Left colon (tissue), 2 donors: Measurements from ENCODE around the gene ZNF423. TPM values are rescaled to one million over a fixed set of nuclear protein-coding genes. Genes with fewer than 3 reads are reported as not detected.
A peak's percentile ranks its signal among the peaks of the same experiment; 100 is the strongest.
"Not testable (repeated sequence)": the region's sequence is repeated elsewhere in the genome, so short reads cannot be mapped to it uniquely, and the experiment has no call there.

ENCODE experiments used
- ATAC-seq: fragments of 200-7000 bp; cut with Tn5 transposase; one replicate; pipeline ENCODE4 v1.9.1; 2020; ENCODE audit warnings: mild to moderate bottlenecking, moderate library complexity
- DNase-seq, 2 donors: peaks; one replicate each; pipeline ENCODE4 v3.0.0-alpha.2; 2020
- intact Hi-C, 2 donors: fragments of 100-400 bp; cut with DNase I in 1 of 2; cut with micrococcal nuclease in 1 of 2; formaldehyde crosslinking; loops; one replicate each; pipeline versions ENCODE4 v1.11.2 to v1.14.0; 2022; cut with DNase I, micrococcal nuclease
- total RNA-seq, 2 donors: library from RNA; stranded (reverse); fragmentation: NEBNext Ultra II Directional; extraction: Animal tissue kit (Norgen Biotek cat#: 25700); gene quantifications; one replicate each; pipeline ENCODE4 v1.2.1, GENCODE V29; 2021
- donor health status: DM: no; HTN: no; CAD: no.
- donor health status: DM: yes; HTN: yes; CAD: no.

Gene ZNF423
- total RNA-seq, 2 donors from 2014 or later, result 8.2 to 10.5 TPM

DNA sequence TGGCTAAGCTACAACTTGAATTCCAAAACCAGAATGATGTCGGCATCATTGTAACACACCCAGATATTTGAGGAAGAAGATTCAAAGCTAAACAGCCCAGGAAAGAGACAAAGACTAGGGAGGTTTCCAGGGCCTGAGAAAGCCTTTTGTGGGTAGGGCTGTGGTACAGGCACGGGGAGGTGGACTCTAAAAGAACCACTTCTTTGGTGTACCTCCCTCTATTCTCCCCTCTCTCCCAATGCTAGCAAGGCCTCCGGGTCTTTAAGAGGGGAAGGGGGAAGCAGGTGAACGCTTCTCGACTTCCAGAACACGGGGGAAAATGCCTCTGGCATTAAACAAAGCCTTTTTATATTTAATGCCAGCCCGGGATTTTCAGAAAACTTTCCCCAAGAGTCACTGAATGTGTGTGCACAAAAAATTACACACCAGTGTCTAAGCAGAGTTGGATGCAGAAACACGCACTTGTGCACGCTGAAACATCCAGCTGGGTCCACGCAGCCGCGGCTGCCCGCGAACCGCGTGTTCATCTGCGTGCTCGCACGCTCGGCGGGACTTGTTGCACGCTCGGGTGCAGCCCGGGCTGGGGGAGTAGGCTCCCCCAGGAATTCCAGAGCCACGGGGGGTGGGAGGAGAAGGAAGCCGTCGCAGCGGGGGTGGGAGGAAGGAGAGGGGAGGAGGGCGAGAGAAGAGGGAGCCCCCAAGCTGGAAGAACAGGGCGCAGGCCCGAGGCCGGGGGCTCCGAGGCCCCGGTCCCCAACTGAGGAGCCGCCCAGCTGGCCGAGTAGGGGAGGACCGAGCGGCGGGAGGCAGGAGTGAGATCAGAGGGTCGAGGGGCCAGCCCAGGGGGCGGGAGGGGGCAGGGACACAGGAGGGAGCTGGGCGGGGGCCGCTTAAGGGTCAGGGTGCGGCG is 20.1 kb upstream of the ZNF423 start:
- intact Hi-C loops, result loop anchor here in 1 of 2 donors (10.0 kb wide), 2 partner anchors 261 to 381 kb away; no protein-coding TSS in a partner anchor
- peak; percentile 30 for ATAC-seq
- no peak for DNase-seq

DNA sequence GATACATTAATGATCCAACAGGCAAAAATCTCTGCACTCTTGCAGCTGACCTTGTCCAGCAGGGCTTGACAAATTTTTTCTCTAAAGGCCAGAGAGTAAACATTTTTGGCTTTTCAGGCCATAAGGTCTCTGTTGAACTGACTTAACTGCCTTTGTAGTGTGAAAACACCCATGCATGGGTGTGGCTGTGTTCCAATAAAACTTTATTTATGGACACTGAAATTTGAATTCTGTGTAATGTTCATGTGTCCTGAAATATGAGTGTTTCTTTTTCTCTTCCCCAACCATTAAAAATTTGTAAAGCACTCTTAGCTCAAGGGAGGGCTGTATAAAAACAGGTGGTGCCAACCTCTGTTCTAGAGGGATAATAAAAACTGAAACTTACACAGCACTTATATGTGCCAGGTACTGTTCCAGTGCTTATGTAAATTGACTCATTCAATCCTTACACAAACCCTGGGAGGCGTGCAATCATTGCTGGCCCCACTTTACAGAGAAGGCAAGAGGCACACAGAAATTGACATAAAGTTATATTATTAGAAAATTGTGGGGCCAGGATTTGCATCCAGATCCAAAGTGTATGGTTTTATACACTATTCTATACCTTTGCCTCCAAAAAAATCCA is 18.8 kb upstream of the ZNF423 start:
- intact Hi-C loops, result loop anchor here in 1 of 2 donors (10.0 kb wide), 2 partner anchors 260 to 380 kb away; no protein-coding TSS in a partner anchor
- peak; percentile 70 for ATAC-seq

DNA sequence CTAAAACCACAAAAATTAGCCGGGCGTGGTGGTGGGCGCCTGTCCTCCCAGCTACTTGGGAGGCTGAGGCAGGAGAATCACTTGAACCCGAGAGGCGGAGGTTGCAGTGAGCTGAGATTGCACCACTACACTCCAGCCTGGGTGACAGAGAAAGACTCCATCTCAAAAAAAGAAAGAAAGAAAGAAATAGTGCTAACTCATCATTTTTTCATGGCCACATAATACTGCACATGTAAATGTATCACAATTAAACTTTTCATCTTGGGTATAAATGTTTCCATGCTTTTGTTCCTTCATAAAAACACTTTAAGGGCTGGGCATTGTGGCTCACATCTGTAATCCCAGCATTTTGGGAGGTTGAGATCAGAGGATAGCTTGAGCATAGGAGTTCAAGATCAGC is 15.9 kb upstream of the ZNF423 start:
- not testable (repeated sequence) for DNase-seq, ATAC-seq
- intact Hi-C loops, result loop anchor here in 1 of 2 donors (10.0 kb wide), 2 partner anchors 257 to 377 kb away; no protein-coding TSS in a partner anchor

More for the DNA sequence above, 18.8 kb upstream of the ZNF423 start:
- DNase-seq, result no peak

DNA sequence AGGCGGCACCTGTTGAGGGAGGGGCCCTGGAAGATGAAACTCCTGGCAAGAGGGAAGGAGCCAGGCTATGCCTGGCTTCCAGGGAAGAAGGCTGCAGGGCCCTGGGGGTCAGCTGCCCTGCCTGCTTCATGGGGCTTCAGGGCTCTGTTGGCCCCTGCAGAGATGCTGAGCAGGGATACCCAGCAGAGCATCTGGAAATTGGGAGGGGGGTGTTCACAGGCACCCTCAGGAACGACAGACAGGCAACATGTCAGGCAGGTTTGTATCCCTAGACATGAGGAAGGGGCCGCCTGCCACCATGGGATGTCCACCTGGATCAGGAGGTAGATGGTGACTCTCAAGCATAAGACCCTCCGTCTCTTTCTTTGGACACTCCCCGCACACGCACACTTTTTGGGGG is 13.8 kb upstream of the ZNF423 start:
- DNase-seq (no peak), ATAC-seq (no peak)
- intact Hi-C loops, result loop anchor here in 1 of 2 donors (10.0 kb wide), 2 partner anchors 255 to 375 kb away; no protein-coding TSS in a partner anchor

DNA sequence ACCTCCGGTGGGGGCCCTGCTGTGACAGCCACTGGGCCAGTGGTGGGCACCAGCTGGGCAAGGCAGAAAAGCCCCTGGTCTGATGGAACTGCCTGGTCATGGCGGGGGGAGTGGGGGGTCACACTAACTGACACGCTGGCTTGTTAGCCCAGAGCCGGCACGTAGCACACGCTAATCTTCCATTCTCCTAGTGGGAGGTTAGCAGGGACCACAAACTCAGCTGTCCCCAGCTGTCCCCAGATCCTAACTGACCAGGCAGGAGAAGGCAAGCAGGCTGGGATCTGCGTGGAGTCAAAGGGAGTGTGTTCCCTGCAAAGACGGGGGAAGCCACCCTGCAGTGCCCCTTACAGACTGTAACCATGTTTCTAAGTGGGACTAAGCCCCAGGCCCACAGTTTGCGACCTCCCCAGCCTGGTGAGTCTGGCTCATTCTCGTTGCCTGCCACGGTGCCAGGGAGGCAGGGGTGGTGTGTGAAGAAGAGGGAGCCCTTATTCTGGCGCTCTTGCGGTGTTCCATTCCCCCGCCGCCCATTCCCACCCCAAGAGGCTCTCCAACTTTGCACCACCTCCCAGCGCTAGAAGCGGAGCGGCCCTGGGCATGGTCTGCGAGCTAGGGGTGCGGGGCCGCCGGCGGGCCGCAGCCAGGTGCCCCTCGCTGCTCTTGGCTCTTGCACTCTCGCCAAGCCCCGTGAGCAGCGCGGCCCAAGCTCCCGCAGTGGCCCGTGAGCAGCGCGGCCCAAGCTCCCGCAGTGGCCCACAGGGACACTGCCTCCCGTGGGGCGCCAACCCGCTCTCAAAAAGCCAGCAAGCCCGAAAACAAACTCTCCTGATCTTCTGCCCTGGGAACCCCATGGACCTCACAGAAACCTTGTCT is 12.1 kb upstream of the ZNF423 start:
- ATAC-seq, result no peak
- DNase-seq, result no peak
- intact Hi-C loops, result no loop called here

DNA sequence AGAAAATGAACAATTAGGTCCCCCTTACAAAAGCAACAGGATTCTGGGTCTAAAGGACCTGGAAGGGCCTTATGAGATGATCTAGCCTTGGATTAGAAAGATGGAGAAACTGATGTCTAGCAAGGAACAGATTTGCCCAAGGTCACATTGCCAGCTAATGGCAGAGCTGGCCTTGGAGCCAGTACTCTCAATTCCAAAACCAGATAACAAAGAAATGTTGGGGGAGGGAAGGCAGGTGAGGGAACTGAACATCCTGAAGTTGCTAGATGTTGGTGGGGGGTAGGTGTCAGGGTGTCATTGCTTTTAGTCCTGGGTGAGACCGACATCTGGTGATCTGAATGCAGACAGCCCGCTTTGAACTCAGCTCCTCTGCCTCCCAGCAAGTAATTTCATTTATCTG is 11.3 kb upstream of the ZNF423 start:
- no peak for DNase-seq
- ATAC-seq, result no peak
- intact Hi-C loops, result no loop called here

DNA sequence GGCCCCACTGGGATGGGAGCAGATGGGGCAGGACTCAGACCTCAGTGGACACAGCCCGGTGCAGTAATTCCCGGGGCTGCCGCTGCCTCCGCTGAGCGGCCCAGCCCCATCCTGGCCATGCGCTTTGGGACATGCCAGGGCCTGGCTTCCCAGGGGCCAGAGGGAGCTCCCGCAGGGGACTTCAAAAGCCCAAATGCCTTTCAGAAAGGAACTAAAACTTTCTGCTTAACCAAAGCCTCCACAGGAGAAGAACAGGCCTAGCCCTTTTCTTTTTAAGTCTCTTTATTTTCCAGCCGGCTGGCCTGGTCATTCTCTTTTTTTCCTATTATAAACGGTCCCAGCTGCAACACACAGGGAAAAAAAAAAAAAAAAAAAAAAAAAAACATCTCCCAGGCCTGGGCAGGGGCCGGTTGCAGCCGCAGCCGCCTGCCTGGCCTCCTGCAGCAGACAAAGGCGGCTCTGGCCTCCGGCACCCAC is 10.7 kb upstream of the ZNF423 start:
- ATAC-seq, result no peak
- no peak for DNase-seq
- intact Hi-C loops, result no loop called here

- no peak for ATAC-seq
- no peak for DNase-seq
- intact Hi-C loops, result no loop called here
Observed at GRCh38 chr16:49862694-49863093, 6.8 kb upstream of the ZNF423 start.

GRCh38 chr16:49861299-49861698 is 5.4 kb upstream of the ZNF423 start:
- intact Hi-C loops, result no loop called here
- DNase-seq, result no peak
- ATAC-seq, result no peak

- intact Hi-C loops, result no loop called here
- no peak for DNase-seq
- no peak for ATAC-seq
Observed at GRCh38 chr16:49860593-49860992, 4.7 kb upstream of the ZNF423 start.

DNA sequence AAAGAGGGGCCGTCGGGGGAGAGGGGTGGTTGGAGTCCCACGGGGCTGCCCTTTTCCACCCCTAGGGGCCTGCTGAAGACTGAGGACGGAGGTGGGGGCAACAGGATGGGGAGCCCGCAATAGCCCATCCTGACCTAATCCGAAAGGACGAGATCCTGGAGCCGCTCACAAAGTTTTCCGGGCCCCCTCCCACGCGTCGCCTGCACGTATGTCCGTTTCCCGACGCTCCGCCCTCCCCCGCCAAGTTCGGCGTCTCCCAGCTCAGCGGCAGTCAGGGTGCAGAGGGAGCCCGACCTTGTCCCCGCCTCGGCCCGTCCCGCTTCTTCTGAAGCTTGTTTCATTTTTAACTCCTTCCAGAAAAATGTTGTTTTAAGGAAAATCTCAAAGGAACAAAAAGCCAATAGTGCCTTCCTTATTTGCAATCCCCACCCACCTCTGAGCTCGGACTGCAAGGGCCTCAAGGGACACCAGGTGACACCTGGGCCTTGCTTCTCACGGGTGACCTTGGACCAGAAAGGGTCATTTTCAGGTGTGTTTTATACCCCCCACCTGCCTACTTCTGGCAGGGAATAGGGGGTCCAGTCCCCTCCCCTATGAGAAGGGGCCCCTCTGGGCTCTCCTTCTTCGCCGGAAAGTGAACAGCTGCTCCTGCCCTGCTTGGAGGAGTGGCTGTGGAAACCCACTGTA is 3.4 kb upstream of the ZNF423 start:
- ATAC-seq, result peak; percentile 25
- DNase-seq, result peak; percentile 58 to 79
- intact Hi-C loops, result no loop called here

DNA sequence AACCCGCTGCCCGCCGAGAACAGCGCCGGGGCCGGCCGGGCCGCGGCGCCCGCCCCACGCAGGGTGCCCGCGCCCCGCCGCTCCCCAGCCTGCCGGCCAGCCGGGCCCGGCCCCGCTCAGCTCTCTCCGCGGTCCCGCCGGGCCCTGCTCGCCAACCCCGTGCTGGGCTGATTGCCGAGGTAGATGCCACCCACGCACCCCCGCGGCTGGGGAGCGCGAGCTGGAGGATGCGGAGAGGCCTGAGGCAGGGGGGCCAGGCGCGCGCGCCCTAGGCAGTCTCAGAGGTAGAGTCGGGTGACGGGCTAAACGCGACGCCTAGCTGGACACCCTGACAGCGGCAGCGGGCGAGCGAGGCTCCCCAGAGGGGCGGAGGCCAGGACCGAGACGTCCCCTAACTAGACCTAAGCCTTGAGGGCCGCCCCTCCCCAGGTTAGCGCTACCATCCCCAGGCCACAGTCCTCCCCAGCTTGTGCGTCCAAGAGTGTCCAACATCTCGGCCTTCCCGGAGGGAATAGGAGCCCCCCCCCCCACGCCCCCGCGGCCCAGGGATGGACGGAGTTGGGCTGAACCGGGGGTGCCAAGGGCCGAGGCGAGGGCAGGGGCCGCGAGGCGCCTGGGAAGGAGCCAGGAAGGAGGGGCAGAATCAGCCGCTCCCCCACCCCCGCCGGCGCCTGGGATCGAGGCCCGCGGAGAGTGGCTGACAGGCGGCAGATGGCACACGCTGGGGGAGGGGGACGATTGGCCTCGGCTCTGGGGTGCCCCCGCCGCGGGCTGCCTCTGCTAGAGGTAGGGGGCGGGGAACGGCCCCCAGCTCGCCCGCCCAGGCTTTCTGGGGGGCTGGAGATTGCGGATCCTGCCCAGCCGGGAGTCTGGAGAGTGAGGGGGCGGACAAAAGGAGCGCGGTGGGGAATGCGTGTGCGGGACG is 2.5 kb upstream of the ZNF423 start:
- DNase-seq (peak in 1 of 2 donors; percentile 69), ATAC-seq (peak; percentile 20)
- intact Hi-C loops, result no loop called here

- intact Hi-C loops, result no loop called here
- peak; percentile 35 for ATAC-seq
- DNase-seq, result peak; percentile 71 to 76
Observed at GRCh38 chr16:49857423-49858181, 1.7 kb upstream of the ZNF423 start.

- intact Hi-C loops, result no loop called here
- DNase-seq (peak; percentile 82 to 85), ATAC-seq (peak; percentile 46)
Observed at GRCh38 chr16:49856672-49857330, 889 bp upstream of the ZNF423 start.

- intact Hi-C loops, result no loop called here
- ATAC-seq, result peak; percentile 73
- DNase-seq, result peak; percentile 89 to 93
Observed at GRCh38 chr16:49855280-49855821, 561 bp downstream of the ZNF423 start.

DNA sequence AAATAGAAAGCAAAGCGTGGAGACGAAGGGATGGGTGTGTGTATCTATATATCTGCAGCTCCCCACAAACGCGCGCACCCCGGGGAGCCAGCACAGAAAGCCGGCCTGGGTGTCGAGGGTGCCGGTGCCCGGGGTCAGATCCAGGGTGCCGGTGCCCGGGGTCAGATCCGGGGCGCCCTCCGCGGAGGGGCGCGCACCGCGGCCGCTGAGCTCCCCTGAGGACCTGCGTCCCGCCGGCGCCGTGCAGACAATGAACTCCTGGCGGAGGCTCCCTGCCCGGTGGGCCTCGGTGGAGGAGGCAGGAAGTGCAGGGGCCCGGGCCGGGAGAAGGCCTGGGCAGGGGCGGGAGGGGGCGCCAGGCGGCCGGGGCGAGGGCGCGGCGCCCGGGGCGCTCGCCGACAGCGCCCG is 1.1 kb downstream of the ZNF423 start:
- ATAC-seq (peak; percentile 9), DNase-seq (peak in 1 of 2 donors; percentile 48)
- intact Hi-C loops, result no loop called here
